ENCODE measurements around the gene RSPH6A. TPM values are rescaled to one million over a fixed set of nuclear protein-coding genes. Genes with fewer than 3 reads are reported as not detected.

RSPH6A gene
- total and polyA plus RNA-seq, 2 of the 13 experiments (the other 11 are each of a cell fraction or from before 2014, with no cell fraction given), result 0.07 TPM; not detected in 1

DNA sequence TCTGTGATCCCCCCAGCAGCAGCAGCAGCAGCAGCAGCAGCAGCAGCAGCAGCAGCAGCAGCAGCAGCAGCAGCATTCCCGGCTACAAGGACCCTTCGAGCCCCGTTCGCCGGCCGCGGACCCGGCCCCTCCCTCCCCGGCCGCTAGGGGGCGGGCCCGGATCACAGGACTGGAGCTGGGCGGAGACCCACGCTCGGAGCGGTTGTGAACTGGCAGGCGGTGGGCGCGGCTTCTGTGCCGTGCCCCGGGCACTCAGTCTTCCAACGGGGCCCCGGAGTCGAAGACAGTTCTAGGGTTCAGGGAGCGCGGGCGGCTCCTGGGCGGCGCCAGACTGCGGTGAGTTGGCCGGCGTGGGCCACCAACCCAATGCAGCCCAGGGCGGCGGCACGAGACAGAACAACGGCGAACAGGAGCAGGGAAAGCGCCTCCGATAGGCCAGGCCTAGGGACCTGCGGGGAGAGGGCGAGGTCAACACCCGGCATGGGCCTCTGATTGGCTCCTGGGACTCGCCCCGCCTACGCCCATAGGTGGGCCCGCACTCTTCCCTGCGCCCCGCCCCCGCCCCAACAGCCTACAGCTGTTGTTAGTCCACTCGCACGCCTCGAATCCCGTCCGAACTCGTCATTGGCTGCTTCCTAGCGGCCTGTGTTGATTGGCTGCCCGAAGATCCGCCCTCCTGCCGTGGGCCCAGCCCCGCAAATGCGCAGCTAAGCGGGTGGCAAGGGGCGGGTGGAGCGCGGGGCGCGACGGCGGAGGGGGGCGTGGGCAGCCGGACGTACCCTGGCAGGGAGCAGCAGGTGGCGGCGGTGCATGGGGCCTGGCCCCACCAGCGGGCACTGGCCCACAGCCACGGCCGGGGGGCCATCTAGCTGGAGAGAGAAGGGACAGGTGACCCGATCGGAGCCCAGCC, 44.7 kb downstream of the RSPH6A start (continued):
- TF ChIP-seq ZBTB40 (IDR thresholded peaks at IDR 0.05) (no peak), ZBTB40 (CRISPR knock-in tag; IDR thresholded peaks at IDR 0.05) (peak; percentile 47), FOXA1 (IDR thresholded peaks at IDR 0.05) (no peak), FOXA1 (CRISPR knock-in tag; IDR thresholded peaks at IDR 0.05) (peak; percentile 61), CREB3 (CRISPR knock-in tag; IDR thresholded peaks at IDR 0.05) (no peak), ZNF350 (CRISPR knock-in tag; IDR thresholded peaks at IDR 0.05; ENCODE audit: borderline replicate concordance, low read depth) (peak; percentile 91; the same call in 1 of the 2 replicates), ZNF629 (CRISPR knock-in tag; conservative IDR thresholded peaks at IDR 0.05) (peak; percentile 40; the same call in 1 of the 2 replicates), MLX (CRISPR knock-in tag; IDR thresholded peaks at IDR 0.05) (0 out of 2 replicates have a peak, but pooled peaks have one; percentile 34), TIGD3 (CRISPR knock-in tag; IDR thresholded peaks at IDR 0.05; ENCODE audit: borderline replicate concordance) (peak; percentile 94; the same call in 1 of the 2 replicates), SNAPC2 (CRISPR knock-in tag; IDR thresholded peaks at IDR 0.05) (peak; percentile 69; the same call in 1 of the 2 replicates), ZNF549 (CRISPR knock-in tag; IDR thresholded peaks at IDR 0.05) (no peak)
- TF ChIP-seq, protein P1, sequence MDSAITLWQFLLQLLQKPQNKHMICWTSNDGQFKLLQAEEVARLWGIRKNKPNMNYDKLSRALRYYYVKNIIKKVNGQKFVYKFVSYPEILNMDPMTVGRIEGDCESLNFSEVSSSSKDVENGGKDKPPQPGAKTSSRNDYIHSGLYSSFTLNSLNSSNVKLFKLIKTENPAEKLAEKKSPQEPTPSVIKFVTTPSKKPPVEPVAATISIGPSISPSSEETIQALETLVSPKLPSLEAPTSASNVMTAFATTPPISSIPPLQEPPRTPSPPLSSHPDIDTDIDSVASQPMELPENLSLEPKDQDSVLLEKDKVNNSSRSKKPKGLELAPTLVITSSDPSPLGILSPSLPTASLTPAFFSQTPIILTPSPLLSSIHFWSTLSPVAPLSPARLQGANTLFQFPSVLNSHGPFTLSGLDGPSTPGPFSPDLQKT (CRISPR knock-in tag; IDR thresholded peaks at IDR 0.05; ENCODE audit: borderline replicate concordance), result no peak

Data from HepG2 (cell line).